ENCODE data around the gene TAOK2.
"Not testable (repeated sequence)": the region's sequence is repeated elsewhere in the genome, so short reads cannot be mapped to it uniquely, and the experiment has no call there.

TAOK2 gene

GRCh38 chr16:30026449-30026848 is 52.8 kb downstream of the TAOK2 start:
- DNase-seq: no peak

DNA sequence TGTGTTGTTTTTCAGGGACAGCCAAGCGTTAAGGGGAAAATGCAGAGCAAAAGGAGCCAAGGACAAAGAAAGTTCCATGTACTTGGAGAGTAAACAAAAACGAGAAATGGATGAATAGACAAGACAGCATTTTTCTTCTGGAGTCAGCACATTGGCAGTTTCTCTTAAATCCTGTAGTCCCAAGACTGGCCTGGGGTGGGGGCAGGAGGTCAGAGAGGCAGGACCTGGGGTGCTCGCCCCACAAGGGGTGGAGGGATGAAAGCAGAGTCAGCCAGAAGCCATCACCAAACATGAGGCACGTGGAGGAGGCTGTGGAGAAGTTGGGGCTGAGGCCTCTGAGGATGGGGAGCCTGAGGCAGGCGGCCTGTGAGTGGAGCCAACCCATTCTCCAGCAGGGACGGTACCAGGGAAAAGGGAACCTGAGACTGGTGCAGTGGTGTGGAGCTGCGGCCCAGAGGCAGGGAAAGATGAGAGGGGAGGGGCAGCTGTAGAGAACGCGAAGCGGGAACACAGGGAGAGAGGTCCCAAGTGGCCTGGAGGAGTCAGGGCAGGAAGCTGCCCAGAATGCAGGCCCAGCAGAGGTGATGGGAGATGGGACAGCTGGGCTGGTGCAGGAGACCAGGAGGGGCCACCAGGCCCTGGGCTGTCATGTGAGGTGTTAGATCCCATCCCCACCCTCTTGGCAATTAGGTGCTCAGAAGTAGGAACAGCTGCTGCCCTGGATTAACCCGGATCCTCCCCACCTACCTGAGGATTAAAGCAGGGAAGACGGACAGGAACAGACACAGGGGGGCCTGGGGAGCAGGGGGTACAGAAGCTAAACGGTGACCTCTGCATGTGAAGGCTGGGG is 54.1 kb downstream of the TAOK2 start:
- DNase-seq: peak; percentile 15

- peak; percentile 17 for DNase-seq
Observed at GRCh38 chr16:30028438-30029076, 54.9 kb downstream of the TAOK2 start.

DNA sequence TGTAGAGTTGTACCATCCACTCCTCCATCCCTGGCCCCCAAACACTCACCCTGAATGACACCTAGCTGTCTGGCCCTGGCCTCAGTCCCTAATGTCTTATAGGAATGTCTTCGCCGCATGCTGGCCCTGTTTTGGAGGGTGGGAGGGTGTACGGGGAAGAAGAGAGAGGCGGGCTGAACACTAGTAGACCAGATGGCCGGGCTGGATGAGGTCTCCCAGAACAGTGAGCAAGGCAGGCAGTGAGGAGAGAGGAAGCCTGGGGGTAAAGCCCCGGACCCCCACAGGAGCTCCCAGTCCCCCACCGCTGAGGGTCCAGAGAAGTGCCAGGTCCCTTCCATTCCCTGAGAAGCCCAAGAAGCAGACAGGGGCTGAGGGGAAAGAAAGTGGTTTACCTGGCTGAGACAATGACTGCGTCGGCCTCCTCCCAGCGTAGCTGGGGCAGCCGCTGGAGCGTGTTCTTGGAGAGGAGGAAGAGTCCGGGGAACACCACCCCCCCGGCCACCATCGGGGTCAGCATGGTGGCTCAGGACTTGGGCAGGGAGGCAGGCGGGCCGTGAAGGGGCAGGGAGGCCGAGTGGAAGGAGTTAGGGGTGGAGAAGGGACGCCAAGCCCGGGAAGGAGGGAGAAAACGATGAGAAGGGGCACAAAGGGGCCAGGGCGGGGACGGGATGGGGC is 56.5 kb downstream of the TAOK2 start:
- DNase-seq: no peak

DNA sequence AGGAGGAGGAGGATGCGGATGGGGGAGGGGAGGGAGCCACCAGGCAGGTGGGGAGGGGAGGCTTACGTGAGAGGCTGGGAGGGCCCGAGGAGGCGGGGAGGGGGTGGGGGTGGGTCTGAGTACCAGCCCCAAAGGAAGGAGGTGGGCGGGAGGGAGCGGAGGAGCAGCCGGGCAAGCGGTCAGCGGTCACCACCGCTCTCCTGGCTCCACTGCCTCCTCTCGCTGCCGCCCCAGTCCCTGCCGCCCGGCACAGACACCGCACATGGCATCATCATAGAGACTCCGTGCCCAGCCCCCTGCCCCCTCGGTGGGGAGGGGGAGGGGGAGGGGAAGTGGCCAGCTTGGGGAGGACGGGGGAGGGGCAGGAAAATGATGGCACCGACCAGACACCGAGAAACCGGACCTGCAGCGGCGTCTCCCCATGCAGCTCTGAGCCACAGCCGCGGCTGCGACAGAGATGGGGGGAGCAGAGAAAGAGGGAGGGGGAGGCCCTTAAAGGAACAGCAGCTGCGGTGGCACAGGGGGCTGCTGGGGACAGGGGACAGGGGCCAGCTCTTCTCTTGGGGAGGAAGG is 57.3 kb downstream of the TAOK2 start, which contains the start of gene TLCD3B:
Gene TLCD3B (minus strand): TSS at position 431 of the 573 bp plus-strand sequence. CDS start 744 bp downstream, outside the sequence.
- peak; percentile 29 for DNase-seq

DNA sequence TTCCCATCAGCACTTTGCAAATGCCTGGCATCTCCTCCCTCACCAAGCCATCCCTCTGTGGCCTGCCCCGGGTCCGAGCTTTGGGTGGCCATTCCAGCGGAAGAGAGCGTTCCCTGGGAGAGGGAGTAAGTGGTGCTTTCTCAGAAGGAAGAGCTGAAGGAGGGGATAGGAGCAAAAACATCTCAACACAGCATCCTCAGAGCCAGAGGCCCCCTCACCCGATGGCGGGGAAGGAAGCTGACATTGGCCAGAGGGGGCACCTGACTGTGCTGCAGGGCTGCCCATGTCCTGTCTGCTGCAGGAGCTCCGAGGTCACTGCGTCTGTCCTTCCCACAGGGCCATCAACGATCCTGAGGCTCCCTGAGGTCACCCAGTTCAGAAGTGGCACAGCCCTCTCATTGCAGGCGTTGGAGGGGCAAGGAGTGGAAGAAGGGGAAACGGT is 57.8 kb downstream of the TAOK2 start:
- DNase-seq: no peak

DNA sequence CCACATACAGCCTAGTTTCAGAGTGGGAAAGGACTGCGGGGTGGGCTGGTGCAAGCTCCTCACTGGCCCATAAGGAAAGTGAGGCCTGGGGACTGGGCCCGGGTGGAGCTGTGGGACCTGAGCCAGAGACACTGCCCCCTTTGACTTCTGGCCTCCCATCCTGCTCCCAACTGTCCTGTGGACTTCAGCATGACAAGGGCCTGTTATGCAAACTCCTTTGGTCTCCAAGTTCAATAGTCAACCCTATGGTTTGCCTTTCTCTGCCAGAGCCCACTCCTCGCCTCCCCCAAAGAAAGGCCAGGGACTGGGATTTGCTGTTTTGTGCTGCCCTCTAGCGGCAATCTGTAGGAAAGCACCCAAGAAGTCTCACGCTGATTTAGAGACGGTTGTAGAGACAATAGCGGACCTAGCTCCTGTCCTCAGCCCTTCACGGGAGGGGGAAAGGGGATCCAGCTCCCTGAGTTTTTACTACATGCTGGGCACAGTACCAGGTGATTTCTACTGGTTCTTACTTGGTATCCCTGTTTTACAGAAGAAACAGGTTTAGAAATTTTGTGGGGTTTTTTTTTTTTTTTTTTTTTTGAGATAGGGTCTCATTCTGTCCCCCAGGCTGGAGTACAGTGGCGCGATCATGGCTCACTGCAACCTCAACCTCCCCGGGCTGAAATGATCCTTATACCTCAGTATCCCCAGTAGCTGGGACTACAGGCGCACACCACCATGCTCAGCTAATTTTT is 58.6 kb downstream of the TAOK2 start:
- peak; percentile 77 for DNase-seq

DNA sequence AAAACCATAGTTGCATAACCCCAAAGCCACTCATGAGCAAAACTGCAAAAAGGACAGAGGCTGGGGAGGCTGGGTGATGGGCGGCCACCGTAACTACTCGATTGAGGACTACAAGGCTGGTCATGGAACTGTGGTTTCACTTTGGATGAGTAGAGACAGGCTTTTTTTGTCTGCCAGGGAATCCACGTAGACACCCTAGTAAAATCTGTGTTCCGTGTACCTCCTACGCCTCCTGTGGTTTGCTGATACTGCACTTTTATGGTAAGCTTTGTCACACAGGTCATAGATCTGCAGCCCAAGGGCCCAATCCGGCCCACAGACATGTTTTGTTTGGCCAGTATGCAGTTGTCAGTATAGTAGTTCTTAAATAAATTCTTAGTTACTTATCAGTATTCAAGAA is 59.6 kb downstream of the TAOK2 start:
- no peak for DNase-seq

DNA sequence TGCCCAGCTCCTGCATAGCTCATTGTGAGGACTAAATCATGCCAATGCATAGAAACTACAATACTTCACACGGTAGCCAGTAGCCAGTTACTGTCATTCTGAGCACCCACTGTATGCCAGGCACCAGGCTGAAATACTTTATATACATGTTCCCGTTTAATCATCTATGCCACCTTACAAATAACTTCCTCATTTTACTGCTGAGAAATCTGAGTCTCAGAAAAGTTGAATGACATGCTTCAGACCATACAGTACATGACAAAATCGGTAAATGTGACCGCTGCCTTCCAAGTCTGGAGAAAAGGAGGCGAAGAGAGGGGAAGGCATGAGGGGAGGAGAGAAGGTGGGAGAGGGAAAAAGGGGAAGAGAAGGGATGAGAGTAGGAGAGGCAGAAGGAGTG is 66.6 kb downstream of the TAOK2 start:
- DNase-seq: no peak

GRCh38 chr16:30040690-30041089 is 67.0 kb downstream of the TAOK2 start:
- not testable (repeated sequence) for DNase-seq

GRCh38 chr16:30041841-30042240 is 68.2 kb downstream of the TAOK2 start:
- peak; percentile 33 for DNase-seq

Data from DMS53 (cell line).